Measurements from ENCODE around the gene RELN.

Gene RELN

GRCh38 chr7:103542470-103542869 lies 447.0 kb downstream of the RELN start:
- no peaks in the 10 kb centered on the region for H3K36me3 ChIP-seq (ENCODE audit: control insufficient read depth, insufficient read depth, low read length)
- no peaks in the 10 kb centered on the region for H3K4me1 ChIP-seq (ENCODE audit: control insufficient read depth, insufficient read depth, low read length)
- no peaks in the 10 kb centered on the region for H3K27me3 ChIP-seq (ENCODE audit: control insufficient read depth, insufficient read depth, low read length)
- H3K4me3 ChIP-seq (ENCODE audit: low read length), result no peak overlapping the region
- no peak overlapping the region for H3K27ac ChIP-seq (ENCODE audit: low read depth, low read length)
- H3K9ac ChIP-seq (ENCODE audit: low read length), result no peak overlapping the region

- no peaks in the 10 kb centered on the region for H3K4me1 ChIP-seq (ENCODE audit: control insufficient read depth, insufficient read depth, low read length)
- H3K27me3 ChIP-seq (ENCODE audit: control insufficient read depth, insufficient read depth, low read length), result no peaks in the 10 kb centered on the region
- H3K9ac ChIP-seq (ENCODE audit: low read length), result no peak overlapping the region
- no peak overlapping the region for H3K4me3 ChIP-seq (ENCODE audit: low read length)
- H3K27ac ChIP-seq (ENCODE audit: low read depth, low read length), result no peak overlapping the region
- H3K36me3 ChIP-seq (ENCODE audit: control insufficient read depth, insufficient read depth, low read length), result no peaks in the 10 kb centered on the region
Measured at GRCh38 chr7:103541947-103542346, 447.5 kb downstream of the RELN start.

GRCh38 chr7:103541026-103541425 lies 448.4 kb downstream of the RELN start:
- H3K9ac ChIP-seq (ENCODE audit: low read length), result no peak overlapping the region
- H3K27ac ChIP-seq (ENCODE audit: low read depth, low read length), result no peak overlapping the region
- H3K27me3 ChIP-seq (ENCODE audit: control insufficient read depth, insufficient read depth, low read length), result no peaks in the 10 kb centered on the region

DNA sequence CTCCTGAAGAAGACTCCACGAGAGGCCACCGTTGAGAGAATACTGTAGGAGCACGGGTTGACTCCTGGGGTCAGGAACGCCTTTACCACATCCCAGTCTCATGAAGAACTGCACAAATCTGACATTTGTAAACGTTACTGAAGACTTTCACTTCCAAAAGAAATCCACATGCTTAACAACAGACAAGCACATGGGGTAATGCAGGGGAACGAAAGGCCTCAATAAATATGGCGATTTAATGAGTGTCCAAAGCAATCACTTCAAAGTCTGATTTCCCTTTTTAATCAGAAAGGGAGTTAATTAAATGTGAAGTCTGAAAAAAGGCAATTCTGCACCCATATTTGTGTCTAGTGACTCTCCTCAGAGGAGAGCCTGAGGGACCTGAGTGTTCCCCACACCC lies 449.1 kb downstream of the RELN start:
- Histone ChIP-seq H3K27me3 (ENCODE audit: control insufficient read depth, insufficient read depth, low read length) (no peaks in the 10 kb centered on the region), H3K4me3 (ENCODE audit: low read length) (no peak overlapping the region), H3K27ac (ENCODE audit: low read depth, low read length) (no peak overlapping the region), H3K4me1 (ENCODE audit: control insufficient read depth, insufficient read depth, low read length) (no peaks in the 10 kb centered on the region), H3K36me3 (ENCODE audit: control insufficient read depth, insufficient read depth, low read length) (no peaks in the 10 kb centered on the region), H3K9ac (ENCODE audit: low read length) (no peak overlapping the region)

More at GRCh38 chr7:103541026-103541425, 448.4 kb downstream of the RELN start:
- Histone ChIP-seq H3K36me3 (ENCODE audit: control insufficient read depth, insufficient read depth, low read length) (no peaks in the 10 kb centered on the region), H3K4me1 (ENCODE audit: control insufficient read depth, insufficient read depth, low read length) (no peaks in the 10 kb centered on the region), H3K4me3 (ENCODE audit: low read length) (no peak overlapping the region)

DNA sequence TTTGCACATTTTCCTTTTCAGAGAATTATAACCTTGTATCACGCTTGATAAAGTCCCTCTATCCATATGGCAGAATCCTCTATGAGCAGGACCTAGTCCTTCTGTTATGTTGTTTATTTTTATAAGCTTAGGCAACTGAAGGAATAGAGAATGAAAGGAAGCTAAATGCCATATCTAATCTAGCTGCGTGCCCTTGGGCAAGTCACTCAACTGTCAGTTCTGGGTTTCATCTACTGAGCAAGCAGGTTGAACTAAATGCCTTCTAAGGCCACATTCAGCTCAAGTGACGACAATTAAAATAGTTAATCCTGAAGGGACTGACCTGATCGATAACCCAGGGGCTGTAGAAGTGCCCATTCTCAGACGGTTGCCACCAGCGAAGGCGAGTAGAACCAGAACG lies 449.6 kb downstream of the RELN start:
- H3K27me3 ChIP-seq (ENCODE audit: control insufficient read depth, insufficient read depth, low read length), result no peaks in the 10 kb centered on the region
- no peak overlapping the region for H3K4me3 ChIP-seq (ENCODE audit: low read length)
- H3K27ac ChIP-seq (ENCODE audit: low read depth, low read length), result no peak overlapping the region
- no peaks in the 10 kb centered on the region for H3K4me1 ChIP-seq (ENCODE audit: control insufficient read depth, insufficient read depth, low read length)
- H3K36me3 ChIP-seq (ENCODE audit: control insufficient read depth, insufficient read depth, low read length), result no peaks in the 10 kb centered on the region
- no peak overlapping the region for H3K9ac ChIP-seq (ENCODE audit: low read length)

GRCh38 chr7:103538964-103539709 lies 450.3 kb downstream of the RELN start:
- Histone ChIP-seq H3K4me3 (ENCODE audit: low read length) (no peak overlapping the region), H3K27me3 (ENCODE audit: control insufficient read depth, insufficient read depth, low read length) (no peaks in the 10 kb centered on the region), H3K27ac (ENCODE audit: low read depth, low read length) (no peak overlapping the region), H3K4me1 (ENCODE audit: control insufficient read depth, insufficient read depth, low read length) (no peaks in the 10 kb centered on the region), H3K9ac (ENCODE audit: low read length) (no peak overlapping the region), H3K36me3 (ENCODE audit: control insufficient read depth, insufficient read depth, low read length) (no peaks in the 10 kb centered on the region)

DNA sequence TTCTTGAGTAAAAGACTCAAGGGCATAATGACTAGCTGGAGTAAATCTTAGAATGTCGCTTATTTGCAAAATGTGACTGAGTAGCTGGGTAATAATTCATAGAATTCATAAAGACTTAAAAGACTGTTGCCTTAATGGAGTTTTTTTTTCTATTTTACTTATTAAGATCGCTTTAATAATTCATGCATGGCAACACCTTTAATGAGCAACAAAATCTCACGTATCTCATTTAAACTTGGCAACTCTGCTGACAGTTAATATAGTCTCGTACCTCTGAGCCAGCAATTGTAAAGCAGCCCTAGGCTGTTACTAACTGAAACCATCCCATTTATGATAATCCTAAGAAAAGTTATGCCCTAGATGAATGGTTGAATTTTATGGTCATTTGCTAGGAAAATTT lies 455.7 kb downstream of the RELN start:
- H3K27ac ChIP-seq (ENCODE audit: low read depth, low read length), result no peak overlapping the region
- H3K4me3 ChIP-seq (ENCODE audit: low read length), result no peak overlapping the region
- no peak overlapping the region for H3K9ac ChIP-seq (ENCODE audit: low read length)
- no peaks in the 10 kb centered on the region for H3K36me3 ChIP-seq (ENCODE audit: control insufficient read depth, insufficient read depth, low read length)
- no peaks in the 10 kb centered on the region for H3K4me1 ChIP-seq (ENCODE audit: control insufficient read depth, insufficient read depth, low read length)
- H3K27me3 ChIP-seq (ENCODE audit: control insufficient read depth, insufficient read depth, low read length), result no peaks in the 10 kb centered on the region

- Histone ChIP-seq H3K27me3 (ENCODE audit: control insufficient read depth, insufficient read depth, low read length) (no peaks in the 10 kb centered on the region), H3K9ac (ENCODE audit: low read length) (no peak overlapping the region), H3K36me3 (ENCODE audit: control insufficient read depth, insufficient read depth, low read length) (no peaks in the 10 kb centered on the region), H3K4me1 (ENCODE audit: control insufficient read depth, insufficient read depth, low read length) (no peaks in the 10 kb centered on the region), H3K27ac (ENCODE audit: low read depth, low read length) (no peak overlapping the region), H3K4me3 (ENCODE audit: low read length) (no peak overlapping the region)
Measured at GRCh38 chr7:103532955-103533354, 456.5 kb downstream of the RELN start.

- Histone ChIP-seq H3K27ac (ENCODE audit: low read depth, low read length) (no peak overlapping the region), H3K27me3 (ENCODE audit: control insufficient read depth, insufficient read depth, low read length) (no peaks in the 10 kb centered on the region), H3K4me3 (ENCODE audit: low read length) (no peak overlapping the region), H3K36me3 (ENCODE audit: control insufficient read depth, insufficient read depth, low read length) (no peaks in the 10 kb centered on the region), H3K4me1 (ENCODE audit: control insufficient read depth, insufficient read depth, low read length) (no peaks in the 10 kb centered on the region), H3K9ac (ENCODE audit: low read length) (no peak overlapping the region)
Measured at GRCh38 chr7:103528152-103528551, 461.3 kb downstream of the RELN start.

GRCh38 chr7:103525937-103526336 lies 463.5 kb downstream of the RELN start:
- no peak overlapping the region for H3K9ac ChIP-seq (ENCODE audit: low read length)
- no peaks in the 10 kb centered on the region for H3K27me3 ChIP-seq (ENCODE audit: control insufficient read depth, insufficient read depth, low read length)
- H3K27ac ChIP-seq (ENCODE audit: low read depth, low read length), result no peak overlapping the region
- no peaks in the 10 kb centered on the region for H3K4me1 ChIP-seq (ENCODE audit: control insufficient read depth, insufficient read depth, low read length)
- no peak overlapping the region for H3K4me3 ChIP-seq (ENCODE audit: low read length)
- H3K36me3 ChIP-seq (ENCODE audit: control insufficient read depth, insufficient read depth, low read length), result no peaks in the 10 kb centered on the region

DNA sequence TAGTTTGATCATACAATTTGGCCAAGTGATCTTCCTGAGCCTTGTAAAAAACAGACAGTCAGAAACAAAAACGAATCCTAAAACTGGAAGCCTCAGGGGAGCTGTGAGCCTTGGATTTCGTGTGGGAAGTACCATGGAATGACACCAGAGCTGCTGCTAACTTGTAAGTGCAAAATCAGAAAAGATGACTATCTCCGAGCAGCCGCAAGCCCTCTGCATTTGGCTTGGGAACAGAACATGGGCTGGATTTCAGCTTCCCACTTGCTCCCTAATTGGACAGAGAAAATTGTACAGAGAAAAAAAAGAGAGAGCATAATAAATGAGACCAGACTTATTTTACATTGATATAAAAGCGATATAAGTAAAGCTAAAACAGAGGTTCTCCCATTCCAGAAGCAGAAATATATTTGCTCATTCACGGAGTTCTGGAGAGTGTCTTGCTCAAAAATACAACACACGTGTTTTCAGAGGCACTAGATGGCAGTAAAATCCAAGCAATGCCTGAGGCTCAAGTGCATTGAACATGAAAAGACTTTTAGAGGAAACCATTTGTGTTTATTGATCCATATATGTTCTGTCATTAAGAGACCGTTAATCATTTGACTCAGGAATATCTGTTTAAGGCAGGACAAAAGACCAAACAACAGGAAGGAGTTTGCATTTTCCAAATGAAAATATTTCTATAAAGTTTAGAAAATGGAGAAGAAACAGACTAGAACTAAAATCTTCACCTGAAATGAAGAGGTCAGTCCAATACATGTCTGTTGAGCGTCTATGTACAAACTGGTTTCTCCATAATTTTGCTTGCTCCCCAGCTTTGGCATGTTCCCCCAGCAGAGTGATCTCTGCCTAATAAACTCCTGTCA lies 465.2 kb downstream of the RELN start:
- Histone ChIP-seq H3K36me3 (ENCODE audit: control insufficient read depth, insufficient read depth, low read length) (no peaks in the 10 kb centered on the region), H3K27ac (ENCODE audit: low read depth, low read length) (no peak overlapping the region), H3K27me3 (ENCODE audit: control insufficient read depth, insufficient read depth, low read length) (no peaks in the 10 kb centered on the region), H3K4me1 (ENCODE audit: control insufficient read depth, insufficient read depth, low read length) (no peaks in the 10 kb centered on the region), H3K9ac (ENCODE audit: low read length) (no peak overlapping the region), H3K4me3 (ENCODE audit: low read length) (no peak overlapping the region)

DNA sequence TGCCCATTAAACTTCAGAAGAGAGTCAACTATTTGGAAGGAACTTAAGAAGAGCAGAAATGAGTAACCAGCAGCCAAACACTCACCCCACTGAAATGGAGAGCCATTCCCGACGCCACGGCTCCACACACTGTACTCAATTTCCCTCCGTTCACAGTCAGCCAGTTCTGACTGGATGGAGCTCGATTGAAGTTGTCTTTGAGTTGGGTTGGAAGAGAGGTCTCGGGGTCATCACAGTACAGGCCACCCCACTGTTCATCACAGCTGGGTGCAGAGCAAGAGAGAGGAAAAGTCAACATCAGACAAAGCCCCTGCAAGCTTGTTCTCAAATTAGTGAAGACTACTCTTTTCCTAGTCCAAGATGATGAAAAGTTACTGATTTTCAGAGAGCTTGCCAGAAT lies 467.5 kb downstream of the RELN start:
- H3K4me3 ChIP-seq (ENCODE audit: low read length), result no peak overlapping the region
- no peaks in the 10 kb centered on the region for H3K4me1 ChIP-seq (ENCODE audit: control insufficient read depth, insufficient read depth, low read length)
- H3K9ac ChIP-seq (ENCODE audit: low read length), result no peak overlapping the region
- H3K27ac ChIP-seq (ENCODE audit: low read depth, low read length), result no peak overlapping the region
- H3K27me3 ChIP-seq (ENCODE audit: control insufficient read depth, insufficient read depth, low read length), result no peaks in the 10 kb centered on the region
- no peaks in the 10 kb centered on the region for H3K36me3 ChIP-seq (ENCODE audit: control insufficient read depth, insufficient read depth, low read length)

Measured in rectal smooth muscle tissue (tissue), 1 donor.